Small intestine (tissue), 7 donors: ENCODE data around the gene CPT1A. TPM values are rescaled to one million over a fixed set of nuclear protein-coding genes. Genes with fewer than 3 reads are reported as not detected.

ENCODE experiments used
- DNase-seq, 2 donors: peaks; one replicate each; pipeline versions ENCODE4 v3.0.0 to v3.0.0-alpha.2; 2013
- FAIRE-seq: peaks from 2 replicates; lab custom pipeline; 2012; peaks lifted over from hg19 to GRCh38; lab: Jason Lieb, UNC
- H3K27ac ChIP-seq, 3 donors: one replicate each; pipeline ENCODE4 v1.5.1; 2013; ENCODE audit warnings: low read length in 2 of 3, mild to moderate bottlenecking in 2 of 3, control low read depth in 1 of 3, inconsistent platforms in 1 of 3, low read depth in 1 of 3, moderate library complexity in 1 of 3
- H3K27me3 ChIP-seq, 3 donors: one replicate each; pipeline ENCODE4 v1.6.1; 2013; ENCODE audit warnings: low read length in 3 of 3, inconsistent platforms in 1 of 3; ENCODE audit not compliant: control insufficient read depth in 3 of 3, insufficient read depth in 3 of 3
- H3K36me3 ChIP-seq, 3 donors: one replicate each; pipeline ENCODE4 v1.6.1; 2013; ENCODE audit warnings: low read length in 3 of 3, inconsistent platforms in 1 of 3, low read depth in 1 of 3, mild to moderate bottlenecking in 1 of 3, moderate library complexity in 1 of 3; ENCODE audit not compliant: control insufficient read depth in 3 of 3, insufficient read depth in 2 of 3
- H3K4me1 ChIP-seq, 3 donors: one replicate each; pipeline ENCODE4 v1.6.1; 2013; ENCODE audit warnings: low read length in 2 of 3, inconsistent platforms in 1 of 3, low read depth in 1 of 3, mild to moderate bottlenecking in 1 of 3, moderate library complexity in 1 of 3; ENCODE audit not compliant: control insufficient read depth in 3 of 3, insufficient read depth in 2 of 3
- H3K4me3 ChIP-seq, 3 donors: one replicate each; pipeline ENCODE4 v1.5.1; 2013; ENCODE audit warnings: low read length in 3 of 3, control low read depth in 1 of 3, inconsistent platforms in 1 of 3, low read depth in 1 of 3, mild to moderate bottlenecking in 1 of 3, moderate library complexity in 1 of 3
- H3K9me3 ChIP-seq, 2 donors: one replicate each; pipeline ENCODE4 v1.6.1; 2013; ENCODE audit warnings: low read depth in 1 of 2, low read length in 1 of 2; ENCODE audit not compliant: control insufficient read depth in 2 of 2, insufficient read depth in 1 of 2
- WGBS, 3 donors: extraction: QIAGEN DNeasy Blood & Tissue Kit; methylation state at CpG; one replicate each; pipeline ENCODE4 v1.1.7; 2013; 5-methylcytosine and 5-hydroxymethylcytosine counted together
- polyA plus RNA-seq, 4 donors: library from polyadenylated mRNA; stranded (reverse) in 3 of 4; unstranded in 1 of 4; fragments of 200-250 nt in 3 of 4; fragments of 120-200 nt in 1 of 4; gene quantifications; one replicate each; pipeline versions ENCODE4 v1.2.1 to v1.2.3, GENCODE V29; 2013
- donor health status: healthy with polysubstance abuse.
- donor health status: control.
- donor health status: control.
- donor health status: Bipolar disorder and iron deficiency.
- donor health status: healthy.

The CPT1A gene
- polyA plus RNA-seq, 4 donors = 29.5 to 34.9 (median 31.5) TPM

DNA sequence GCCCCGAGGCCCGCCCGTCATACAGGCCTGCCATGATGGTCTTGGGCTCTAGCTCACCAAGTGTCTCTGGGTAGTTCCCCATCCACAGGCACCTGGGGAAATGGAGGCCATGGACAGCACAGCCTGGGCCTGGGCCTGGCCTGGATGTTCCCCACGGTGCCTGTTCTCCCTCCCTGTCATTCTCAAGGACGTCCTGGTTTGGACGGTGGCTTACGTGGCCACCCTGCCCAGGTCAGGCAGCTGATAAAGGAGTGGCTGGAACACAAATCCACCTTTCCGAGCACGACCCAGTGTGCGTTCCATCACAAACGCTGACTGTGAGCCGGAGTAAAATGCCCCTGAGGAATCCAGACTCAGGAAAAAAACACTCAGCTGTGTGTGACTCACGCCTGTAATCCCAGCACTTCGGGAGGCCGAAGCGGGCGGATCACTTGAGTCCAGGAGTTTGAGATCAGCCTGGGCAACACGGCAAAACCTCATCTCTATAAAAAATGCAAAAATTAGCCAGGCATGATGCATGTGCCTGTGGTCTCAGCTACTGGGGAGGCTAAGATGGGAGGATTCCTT lies 49.2 kb downstream of the CPT1A start:
- H3K4me1 ChIP-seq = no peaks in the 10 kb centered on the region
- no peaks in the 10 kb centered on the region for H3K27me3 ChIP-seq
- H3K27ac ChIP-seq = no peak overlapping the region
- H3K9me3 ChIP-seq = no peaks in the 10 kb centered on the region
- peaks cover 13 to 67% (median 21%) of the 10 kb centered on the region in 3 donors for H3K36me3 ChIP-seq
- FAIRE-seq = no peak
- WGBS, 3 donors = 94 to 96% (median 95%) methylated on average over 18 of the region's 18 CpGs
- H3K4me3 ChIP-seq = no peak overlapping the region
- DNase-seq = no peak

DNA sequence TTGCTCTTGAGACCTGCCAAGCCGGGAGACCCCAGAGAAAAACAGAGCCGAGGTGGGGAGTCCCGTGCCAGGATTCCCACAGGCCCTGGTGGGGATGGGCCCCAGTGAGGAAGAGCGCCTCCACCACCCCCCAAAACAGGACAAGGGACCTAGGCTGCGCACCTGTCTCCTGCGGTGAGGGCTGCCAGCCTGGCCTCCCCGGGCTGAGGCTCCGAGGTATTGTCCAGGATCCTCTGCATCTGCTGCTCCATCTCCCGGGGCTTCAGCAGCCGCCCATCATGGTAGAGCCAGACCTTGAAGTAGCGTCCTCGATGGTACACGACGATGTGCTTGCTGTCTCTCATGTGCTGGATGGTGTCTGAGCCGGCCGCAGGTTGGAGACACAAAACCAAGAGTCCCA lies 57.1 kb downstream of the CPT1A start:
- WGBS, 3 donors = 96 to 97% (median 97%) methylated on average over 15 to 16 of the region's 16 CpGs
- H3K27me3 ChIP-seq = no peaks in the 10 kb centered on the region
- H3K4me1 ChIP-seq = no peaks in the 10 kb centered on the region
- peaks cover 10 to 71% (median 30%) of the 10 kb centered on the region in 3 donors for H3K36me3 ChIP-seq
- no peaks in the 10 kb centered on the region for H3K9me3 ChIP-seq
- H3K27ac ChIP-seq = no peak overlapping the region
- FAIRE-seq (no peak), DNase-seq (no peak)
- H3K4me3 ChIP-seq = no peak overlapping the region

DNA sequence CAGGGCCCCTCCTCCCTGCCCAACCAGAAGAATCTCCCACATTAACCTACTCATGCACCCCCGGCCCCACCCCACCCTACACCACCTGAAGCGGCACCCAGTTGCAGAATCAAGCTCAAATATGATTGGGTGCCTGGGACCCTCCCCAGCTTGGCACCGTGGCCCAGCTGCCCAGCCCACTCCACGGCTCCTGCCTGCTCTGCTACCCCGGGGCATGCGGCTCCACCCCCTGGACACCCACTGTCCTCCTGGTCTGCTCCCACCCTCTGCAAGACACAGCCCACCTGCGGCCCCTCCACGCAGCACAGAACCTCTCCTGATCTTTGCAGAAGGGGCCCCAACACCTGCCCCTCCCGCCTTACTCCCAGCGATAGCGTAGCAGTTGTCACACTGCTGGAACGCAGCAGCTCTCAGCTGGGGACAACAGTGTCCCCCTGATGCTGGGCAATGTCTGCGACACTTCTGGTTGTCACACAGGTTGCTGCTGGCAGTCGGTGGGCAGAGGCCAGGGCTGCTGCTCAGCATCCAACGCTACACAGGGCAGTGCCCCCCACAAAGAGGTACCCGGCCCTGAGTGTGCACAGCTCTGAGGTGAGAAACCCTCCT lies 58.4 kb downstream of the CPT1A start:
- peaks cover 12 to 78% (median 34%) of the 10 kb centered on the region in 3 donors for H3K36me3 ChIP-seq

DNA sequence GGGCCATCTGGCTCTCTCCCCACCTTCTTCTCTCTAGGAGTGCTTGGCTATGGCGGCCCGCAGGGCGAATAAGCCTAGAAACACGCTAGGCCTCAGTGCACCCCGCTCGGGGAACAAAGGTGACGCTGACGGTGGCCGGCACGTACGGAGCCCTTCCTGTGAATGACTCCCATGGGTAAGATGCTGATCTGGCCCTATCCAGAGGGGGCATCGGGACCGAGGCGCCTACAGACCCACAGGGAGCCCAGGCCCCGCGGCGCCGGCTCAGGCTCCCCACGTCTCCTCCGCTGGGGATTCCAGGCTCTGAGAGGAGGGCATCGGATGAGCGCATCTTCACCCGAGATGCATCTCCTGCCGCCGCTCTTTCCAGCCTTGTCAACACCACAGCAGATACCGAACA lies 59.0 kb downstream of the CPT1A start:
- peaks cover 17 to 80% (median 35%) of the 10 kb centered on the region in 3 donors for H3K36me3 ChIP-seq
- no peak overlapping the region for H3K4me3 ChIP-seq
- no peak for FAIRE-seq
- H3K27ac ChIP-seq = no peak overlapping the region
- no peaks in the 10 kb centered on the region for H3K4me1 ChIP-seq
- WGBS, 3 donors = 95 to 97% (median 97%) methylated on average over 24 to 26 of the region's 26 CpGs
- no peaks in the 10 kb centered on the region for H3K9me3 ChIP-seq
- no peak for DNase-seq
- no peaks in the 10 kb centered on the region for H3K27me3 ChIP-seq

More for the DNA sequence above, 58.4 kb downstream of the CPT1A start:
- Histone ChIP-seq H3K27ac (no peak overlapping the region), H3K9me3 (no peaks in the 10 kb centered on the region), H3K4me1 (no peaks in the 10 kb centered on the region), H3K4me3 (no peak overlapping the region), H3K27me3 (no peaks in the 10 kb centered on the region)
- WGBS, 3 donors = 91 to 98% (median 96%) methylated on average over 12 to 16 of the region's 16 CpGs
- no peak for FAIRE-seq
- no peak for DNase-seq

DNA sequence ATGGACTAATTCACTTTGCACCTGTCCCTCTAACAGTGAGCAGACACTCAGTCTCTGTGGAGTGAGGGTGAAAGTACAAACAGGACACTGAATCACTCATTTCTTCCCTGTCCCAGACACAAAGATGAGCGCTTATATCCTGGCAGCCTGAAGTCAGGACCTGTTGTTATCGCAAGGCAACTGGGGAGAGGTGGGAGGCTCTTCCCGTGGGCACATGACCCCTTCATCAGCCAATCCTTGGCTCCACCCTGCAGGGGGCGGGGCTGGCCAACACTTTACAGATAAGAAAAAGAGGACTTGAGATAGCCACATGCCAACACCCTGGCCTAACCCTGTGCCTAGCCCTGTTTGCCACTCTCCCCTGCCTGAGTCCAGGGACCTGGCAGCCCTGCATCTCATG lies 60.9 kb downstream of the CPT1A start:
- FAIRE-seq = no peak

DNA sequence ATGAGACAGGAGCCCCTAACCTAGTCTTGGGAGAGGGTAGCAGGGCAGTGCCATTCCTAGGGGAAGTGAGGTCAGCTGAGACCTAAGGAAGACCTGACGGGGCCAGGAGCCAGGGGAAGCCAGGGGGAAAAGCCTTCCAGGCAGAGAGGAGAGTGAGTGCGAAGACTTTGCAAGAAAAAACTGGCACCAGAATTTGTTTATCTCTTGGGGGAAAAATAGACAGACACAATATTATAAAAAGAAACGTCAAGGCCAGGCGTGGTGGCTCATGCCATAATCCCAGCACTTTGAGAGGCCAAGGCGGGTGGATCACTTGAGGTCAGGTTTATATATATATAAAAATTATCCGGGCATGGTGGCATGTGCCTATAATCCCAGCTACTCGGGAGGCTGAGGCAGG lies 63.5 kb downstream of the CPT1A start:
- H3K27ac ChIP-seq = no peak overlapping the region
- H3K36me3 ChIP-seq = peaks cover 21 to 88% (median 48%) of the 10 kb centered on the region in 3 donors
- WGBS, 3 donors = 80 to 91% (median 91%) methylated on average over 7 of the region's 7 CpGs
- no peaks in the 10 kb centered on the region for H3K9me3 ChIP-seq
- H3K27me3 ChIP-seq = no peaks in the 10 kb centered on the region
- no peaks in the 10 kb centered on the region for H3K4me1 ChIP-seq
- H3K4me3 ChIP-seq = no peak overlapping the region
- FAIRE-seq (no peak), DNase-seq (no peak)

More for the DNA sequence above, 60.9 kb downstream of the CPT1A start:
- 28 to 59% (median 51%) methylated on average over 4 of the region's 4 CpGs for WGBS, 3 donors
- H3K4me1 ChIP-seq = no peaks in the 10 kb centered on the region
- no peaks in the 10 kb centered on the region for H3K27me3 ChIP-seq
- peaks cover 24 to 88% (median 39%) of the 10 kb centered on the region in 3 donors for H3K36me3 ChIP-seq
- H3K4me3 ChIP-seq = no peak overlapping the region
- H3K27ac ChIP-seq = peak overlapping the region in 1 of 3 donors; percentile 16
- peak; percentile 52 to 90 for DNase-seq
- H3K9me3 ChIP-seq = no peaks in the 10 kb centered on the region

DNA sequence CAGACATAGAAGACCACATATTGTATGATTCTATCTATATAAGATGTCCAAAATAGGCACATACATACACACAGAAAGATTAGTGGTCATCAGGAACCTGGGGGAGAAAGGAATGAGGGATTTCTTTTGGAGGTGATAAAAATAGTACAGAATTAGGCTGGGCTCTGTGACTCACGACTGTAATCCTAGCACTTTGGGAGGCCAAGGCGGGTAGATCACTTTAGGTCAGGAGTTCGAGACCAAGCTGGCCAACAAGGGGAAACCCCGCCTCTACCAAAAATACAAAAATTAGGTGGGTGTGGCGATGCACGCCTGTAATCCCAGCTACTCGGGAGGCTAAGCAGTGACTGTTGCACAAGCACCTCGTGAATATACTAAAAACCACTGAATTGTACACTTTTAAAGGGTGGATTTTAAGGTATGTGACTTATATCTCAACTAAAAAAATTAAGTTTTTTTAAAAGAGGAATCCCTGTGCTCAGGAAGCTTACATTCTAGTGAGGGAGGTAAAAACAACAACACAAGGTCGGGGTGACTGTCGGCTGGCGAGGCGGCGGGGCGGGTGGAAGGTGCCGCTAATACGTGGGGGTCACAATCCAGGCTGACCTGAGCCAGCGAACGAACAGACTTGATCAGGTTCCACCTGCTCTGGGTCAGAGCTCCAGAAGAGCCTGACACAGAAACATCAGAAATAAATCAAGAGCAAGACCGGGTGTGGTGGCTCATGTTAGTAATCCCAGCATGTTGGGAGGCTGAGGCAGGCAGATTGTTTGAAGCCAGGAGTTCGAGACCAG lies 65.1 kb downstream of the CPT1A start:
- H3K27me3 ChIP-seq = no peaks in the 10 kb centered on the region
- peaks cover 24 to 88% (median 43%) of the 10 kb centered on the region in 3 donors for H3K36me3 ChIP-seq
- FAIRE-seq (no peak), DNase-seq (no peak)
- 89 to 90% (median 89%) methylated on average over 20 of the region's 20 CpGs for WGBS, 3 donors
- H3K27ac ChIP-seq = no peak overlapping the region
- no peak overlapping the region for H3K4me3 ChIP-seq
- no peaks in the 10 kb centered on the region for H3K9me3 ChIP-seq
- no peaks in the 10 kb centered on the region for H3K4me1 ChIP-seq

DNA sequence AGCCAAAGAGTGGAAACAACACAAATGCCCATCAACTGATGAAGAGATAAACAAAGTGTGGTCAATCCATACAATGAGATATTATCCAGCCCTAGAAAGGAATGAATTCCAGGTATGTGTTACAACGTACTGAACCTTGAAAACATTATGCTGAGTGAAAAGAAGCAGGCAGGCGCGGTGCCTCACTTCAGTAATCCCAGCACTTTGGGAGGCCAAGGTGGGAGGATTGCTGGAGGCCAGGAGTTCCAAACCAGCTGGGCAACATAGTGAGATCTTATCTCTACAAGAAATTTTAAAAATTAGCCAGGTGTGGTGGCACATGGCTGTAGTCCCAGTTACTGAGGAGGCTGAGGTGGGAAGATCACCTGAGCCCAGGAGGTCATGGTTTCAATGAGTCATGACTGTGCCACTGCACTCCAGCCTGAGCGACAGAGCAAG lies 65.7 kb downstream of the CPT1A start:
- no peaks in the 10 kb centered on the region for H3K9me3 ChIP-seq
- no peak overlapping the region for H3K4me3 ChIP-seq
- FAIRE-seq (no peak), DNase-seq (no peak)
- WGBS, 3 donors = 81 to 90% (median 83%) methylated on average over 4 of the region's 4 CpGs
- no peaks in the 10 kb centered on the region for H3K4me1 ChIP-seq
- H3K27ac ChIP-seq = no peak overlapping the region
- H3K36me3 ChIP-seq = peaks cover 28 to 86% (median 42%) of the 10 kb centered on the region in 3 donors
- H3K27me3 ChIP-seq = no peaks in the 10 kb centered on the region
